Kidney (tissue), 14 donors: ENCODE results near the gene KCNH5. TPM values are rescaled to one million over a fixed set of nuclear protein-coding genes. Genes with fewer than 3 reads are reported as not detected.

Experiments
- DNase-seq, 5 donors: peaks; one replicate each; pipeline ENCODE4 v3.0.0-alpha.2; 2013 to 2020
- FAIRE-seq: peaks from 2 replicates; lab custom pipeline; 2012; peaks lifted over from hg19 to GRCh38; lab: Jason Lieb, UNC
- H3K27ac ChIP-seq, 2 donors: one replicate each; pipeline ENCODE4 v1.7.0; 2013; ENCODE audit warnings: low read depth in 2 of 2, low read length in 2 of 2, inconsistent platforms in 1 of 2
- H3K27me3 ChIP-seq: one replicate; pipeline ENCODE4 v1.7.1; 2013; ENCODE audit warnings: low read length, inconsistent platforms; ENCODE audit not compliant: control insufficient read depth, insufficient read depth
- H3K36me3 ChIP-seq, 3 donors: one replicate each; pipeline versions ENCODE4 v1.7.0 to v1.7.1; 2013; ENCODE audit warnings: low read length in 3 of 3, control low read depth in 1 of 3, inconsistent platforms in 1 of 3; ENCODE audit not compliant: insufficient read depth in 3 of 3, control insufficient read depth in 2 of 3
- H3K4me1 ChIP-seq, 3 donors: one replicate each; pipeline versions ENCODE4 v1.7.0 to v1.7.1; 2013; ENCODE audit warnings: low read length in 3 of 3, inconsistent platforms in 1 of 3, low read depth in 1 of 3; ENCODE audit not compliant: control insufficient read depth in 2 of 3, insufficient read depth in 2 of 3
- H3K4me3 ChIP-seq, 3 donors: one replicate each; pipeline versions ENCODE4 v1.7.0 to v1.8.1; 2013; ENCODE audit warnings: low read length in 3 of 3, control low read depth in 1 of 3, inconsistent platforms in 1 of 3
- H3K9ac ChIP-seq, 3 donors: one replicate each; pipeline versions ENCODE4 v1.7.0 to v1.7.1; 2013; ENCODE audit warnings: low read length in 3 of 3, control low read depth in 1 of 3, inconsistent platforms in 1 of 3
- H3K9me3 ChIP-seq, 3 donors: one replicate each; pipeline versions ENCODE4 v1.7.0 to v1.7.1; 2013; ENCODE audit warnings: low read length in 3 of 3, control low read depth in 1 of 3, inconsistent platforms in 1 of 3; ENCODE audit not compliant: control insufficient read depth in 2 of 3, insufficient read depth in 1 of 3
- CTCF ChIP-seq: IDR thresholded peaks from 3 replicates; pipeline ENCODE4 v1.5.1; 2012; ENCODE audit warnings: mild to moderate bottlenecking, moderate library complexity, borderline replicate concordance; ENCODE audit not compliant: insufficient read depth; ENCODE audit errors: extremely low read depth
- intact Hi-C: fragments of 100-400 bp; cut with DNase I; formaldehyde crosslinking; loops from one replicate; pipeline ENCODE4 v1.11.1; 2022
- polyA plus RNA-seq: library from polyadenylated mRNA; stranded (reverse); fragments of 350-450 nt; fragmentation: Illumina TruSeq; extraction: RNeasy Lipid Tissue Mini Kit (QIAGEN cat#74804); gene quantifications from one replicate; pipeline ENCODE4 v1.2.3, GENCODE V29; 2014; ENCODE audit warnings: low read depth, low replicate concordance; ENCODE audit not compliant: insufficient read depth
- total RNA-seq: library from RNA; stranded (reverse); fragmentation: NEBNext Ultra II Directional; extraction: Animal tissue kit (Norgen Biotek cat#: 25700); gene quantifications from one replicate; pipeline ENCODE4 v1.2.1, GENCODE V29; 2021
- donor health status: control.
- donor health status: control.
- donor health status: control.
- donor health status: control.
- donor health status: control.
- donor health status: DM: yes; HTN: yes; CAD: no.
- donor health status: Normal renal cell carcinoma (clear cell type).

Gene KCNH5
- total and polyA plus RNA-seq, 2 donors from 2014 or later, result not detected

- Histone ChIP-seq H3K9ac (no peak overlapping the region), H3K27ac (no peak overlapping the region), H3K4me1 (no peaks in the 10 kb centered on the region), H3K27me3 (no peaks in the 10 kb centered on the region), H3K9me3 (no peaks in the 10 kb centered on the region), H3K36me3 (no peaks in the 10 kb centered on the region), H3K4me3 (no peak overlapping the region)
- DNase-seq (no peak), FAIRE-seq (no peak)
- intact Hi-C loops, result no loop called here
- TF ChIP-seq CTCF, result no peak
Measured at GRCh38 chr14:62710811-62711210, 334.4 kb downstream of the KCNH5 start.

- no peak overlapping the region for H3K4me3 ChIP-seq
- no peaks in the 10 kb centered on the region for H3K36me3 ChIP-seq
- H3K9ac ChIP-seq, result no peak overlapping the region
- intact Hi-C loops, result no loop called here
- no peak for TF ChIP-seq CTCF
- DNase-seq (no peak), FAIRE-seq (no peak)
- H3K27me3 ChIP-seq, result no peaks in the 10 kb centered on the region
- H3K4me1 ChIP-seq, result no peaks in the 10 kb centered on the region
- H3K27ac ChIP-seq, result no peak overlapping the region
- H3K9me3 ChIP-seq, result no peaks in the 10 kb centered on the region
Measured at GRCh38 chr14:62709773-62710172, 335.5 kb downstream of the KCNH5 start.

GRCh38 chr14:62706217-62706616 is 339.0 kb downstream of the KCNH5 start:
- FAIRE-seq (no peak), DNase-seq (peak in 1 of 5 donors; percentile 9)
- no peak overlapping the region for H3K9ac ChIP-seq
- H3K4me1 ChIP-seq, result no peaks in the 10 kb centered on the region
- intact Hi-C loops, result no loop called here
- H3K36me3 ChIP-seq, result no peaks in the 10 kb centered on the region
- no peak overlapping the region for H3K27ac ChIP-seq
- no peak for TF ChIP-seq CTCF
- H3K9me3 ChIP-seq, result no peaks in the 10 kb centered on the region
- no peaks in the 10 kb centered on the region for H3K27me3 ChIP-seq
- no peak overlapping the region for H3K4me3 ChIP-seq

- Histone ChIP-seq H3K9ac (no peak overlapping the region), H3K27ac (no peak overlapping the region), H3K4me1 (no peaks in the 10 kb centered on the region), H3K9me3 (no peaks in the 10 kb centered on the region), H3K27me3 (no peaks in the 10 kb centered on the region), H3K4me3 (no peak overlapping the region), H3K36me3 (no peaks in the 10 kb centered on the region)
- no peak for DNase-seq
- FAIRE-seq, result no peak
- intact Hi-C loops, result no loop called here
- TF ChIP-seq CTCF, result no peak
Measured at GRCh38 chr14:62697461-62697860, 347.8 kb downstream of the KCNH5 start.
